ENCODE results near the gene CHRM4. TPM values are rescaled to one million over a fixed set of nuclear protein-coding genes. Genes with fewer than 3 reads are reported as not detected.
A peak's percentile ranks its signal among the peaks of the same experiment; 100 is the strongest.
"Not testable (repeated sequence)": the region's sequence is repeated elsewhere in the genome, so short reads cannot be mapped to it uniquely, and the experiment has no call there.

The CHRM4 gene
- total and polyA plus RNA-seq, 12 donors, result 0.03 to 0.32 (median 0.30) TPM; not detected in 9

DNA sequence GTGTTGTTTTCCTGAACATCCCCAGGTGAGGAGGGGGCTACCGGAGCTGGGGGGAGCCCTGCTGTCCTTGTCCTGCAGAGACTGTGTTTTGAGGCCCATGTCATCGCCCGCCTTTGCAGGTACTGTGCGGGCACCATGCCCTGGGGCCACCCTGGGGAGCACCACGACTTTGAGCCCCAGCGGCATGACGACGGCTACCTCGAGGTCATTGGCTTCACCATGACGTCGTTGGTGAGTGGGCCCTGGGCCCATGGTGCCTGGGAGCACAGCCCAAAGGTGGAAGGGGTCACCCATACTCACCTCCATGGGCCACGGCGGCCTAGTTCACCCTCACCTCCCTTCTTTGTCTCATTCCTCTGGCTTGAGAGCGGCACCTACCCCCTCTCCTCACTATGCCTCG lies 16.8 kb downstream of the CHRM4 start:
- 91 to 92% methylated on average over 15 of the region's 15 CpGs for WGBS, 2 donors
- TF ChIP-seq, protein P1, sequence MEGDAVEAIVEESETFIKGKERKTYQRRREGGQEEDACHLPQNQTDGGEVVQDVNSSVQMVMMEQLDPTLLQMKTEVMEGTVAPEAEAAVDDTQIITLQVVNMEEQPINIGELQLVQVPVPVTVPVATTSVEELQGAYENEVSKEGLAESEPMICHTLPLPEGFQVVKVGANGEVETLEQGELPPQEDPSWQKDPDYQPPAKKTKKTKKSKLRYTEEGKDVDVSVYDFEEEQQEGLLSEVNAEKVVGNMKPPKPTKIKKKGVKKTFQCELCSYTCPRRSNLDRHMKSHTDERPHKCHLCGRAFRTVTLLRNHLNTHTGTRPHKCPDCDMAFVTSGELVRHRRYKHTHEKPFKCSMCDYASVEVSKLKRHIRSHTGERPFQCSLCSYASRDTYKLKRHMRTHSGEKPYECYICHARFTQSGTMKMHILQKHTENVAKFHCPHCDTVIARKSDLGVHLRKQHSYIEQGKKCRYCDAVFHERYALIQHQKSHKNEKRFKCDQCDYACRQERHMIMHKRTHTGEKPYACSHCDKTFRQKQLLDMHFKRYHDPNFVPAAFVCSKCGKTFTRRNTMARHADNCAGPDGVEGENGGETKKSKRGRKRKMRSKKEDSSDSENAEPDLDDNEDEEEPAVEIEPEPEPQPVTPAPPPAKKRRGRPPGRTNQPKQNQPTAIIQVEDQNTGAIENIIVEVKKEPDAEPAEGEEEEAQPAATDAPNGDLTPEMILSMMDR (IDR thresholded peaks at IDR 0.05), result no peak
- Histone ChIP-seq H3K4me1 (peaks cover 0 to 11% (median 0%) of the 10 kb centered on the region in 9 donors), H3K4me3 (no peak overlapping the region), H3K36me3 (peaks cover 0 to 91% (median 50%) of the 10 kb centered on the region in 9 donors), H3K9me3 (no peaks in the 10 kb centered on the region), H3K27me3 (no peaks in the 10 kb centered on the region), H3K27ac (no peak overlapping the region)
- DNase-seq (peak in 1 of 2 donors; percentile 10), ATAC-seq (no peak)
- intact Hi-C loops (cut with DNase I), result no loop called here

DNA sequence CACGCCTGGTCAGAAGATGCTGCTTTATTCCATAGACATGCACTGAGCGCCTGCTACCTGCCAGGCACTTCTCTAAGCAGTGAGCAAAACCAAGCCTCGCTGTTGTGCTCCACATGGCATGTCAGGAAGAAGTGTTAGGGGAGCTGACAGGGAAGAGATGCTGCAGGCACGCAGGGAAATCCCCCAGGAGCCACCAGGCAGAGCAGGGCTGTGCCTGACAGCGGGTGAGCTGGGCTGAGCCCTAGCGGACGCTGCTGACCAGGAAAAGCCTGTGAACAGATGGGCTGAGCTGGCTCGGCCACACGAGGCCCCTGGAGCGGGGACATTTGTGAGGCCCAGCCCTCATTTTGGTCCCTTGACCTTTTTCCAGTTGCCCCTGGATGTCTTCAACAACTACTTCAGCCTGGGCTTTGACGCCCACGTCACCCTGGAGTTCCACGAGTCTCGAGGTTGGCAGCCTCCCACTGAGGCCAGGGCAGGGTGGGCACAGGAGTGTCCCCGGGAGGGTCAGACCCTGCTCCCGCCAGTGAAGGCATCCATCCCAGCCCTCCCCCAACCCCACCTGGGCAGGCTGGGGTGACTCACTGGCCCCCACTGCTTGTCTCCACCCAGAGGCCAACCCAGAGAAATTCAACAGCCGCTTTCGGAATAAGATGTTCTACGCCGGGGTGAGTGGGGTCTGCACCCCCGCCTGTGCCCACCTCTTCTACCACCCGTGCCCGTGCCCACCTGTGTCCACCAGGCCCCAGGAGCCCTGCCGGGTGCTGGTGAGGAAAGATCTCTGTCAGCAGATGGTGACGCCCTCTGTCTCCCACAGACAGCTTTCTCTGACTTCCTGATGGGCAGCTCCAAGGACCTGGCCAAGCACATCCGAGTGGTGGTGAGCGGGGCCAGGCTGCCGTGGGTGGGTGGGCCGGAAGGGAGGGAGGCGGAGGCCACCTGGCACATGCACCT lies 17.5 kb downstream of the CHRM4 start:
- no peak overlapping the region for H3K27ac ChIP-seq
- intact Hi-C loops (cut with DNase I), result no loop called here
- ATAC-seq, result no peak
- DNase-seq, result peak in 1 of 2 donors; percentile 8
- TF ChIP-seq, protein P1 (IDR thresholded peaks at IDR 0.05), result no peak
- peaks cover 0 to 99% (median 51%) of the 10 kb centered on the region in 9 donors for H3K36me3 ChIP-seq
- peaks cover 0 to 4% (median 0%) of the 10 kb centered on the region in 9 donors for H3K4me1 ChIP-seq
- WGBS, 2 donors, result 89% methylated on average over 30 of the region's 30 CpGs
- H3K9me3 ChIP-seq, result no peaks in the 10 kb centered on the region
- no peak overlapping the region for H3K4me3 ChIP-seq
- no peaks in the 10 kb centered on the region for H3K27me3 ChIP-seq

DNA sequence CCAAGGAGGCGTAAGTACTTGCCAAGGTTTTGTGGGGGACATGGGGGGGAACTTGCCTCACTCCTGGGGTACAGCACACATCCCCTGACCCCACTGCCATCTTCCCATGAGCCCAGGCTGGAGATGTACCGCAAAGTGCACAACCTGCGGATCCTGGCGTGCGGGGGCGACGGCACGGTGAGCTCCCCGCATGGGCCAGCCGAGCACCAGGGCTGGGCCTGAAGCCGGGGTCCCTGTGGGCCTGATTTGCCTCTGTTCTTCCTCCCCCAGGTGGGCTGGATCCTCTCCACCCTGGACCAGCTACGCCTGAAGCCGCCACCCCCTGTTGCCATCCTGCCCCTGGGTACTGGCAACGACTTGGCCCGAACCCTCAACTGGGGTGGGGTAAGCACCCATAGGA lies 19.1 kb downstream of the CHRM4 start:
- H3K27me3 ChIP-seq; H3K27ac ChIP-seq; H3K4me1 ChIP-seq; intact Hi-C loops (cut with DNase I); H3K9me3 ChIP-seq; H3K4me3 ChIP-seq; ATAC-seq: not testable (repeated sequence)
- 94% methylated on average over 15 of the region's 15 CpGs for WGBS, 2 donors
- DNase-seq, result peak in 1 of 2 donors; percentile 7
- peaks cover 4 to 100% (median 64%) of the 10 kb centered on the region in 9 donors for H3K36me3 ChIP-seq

DNA sequence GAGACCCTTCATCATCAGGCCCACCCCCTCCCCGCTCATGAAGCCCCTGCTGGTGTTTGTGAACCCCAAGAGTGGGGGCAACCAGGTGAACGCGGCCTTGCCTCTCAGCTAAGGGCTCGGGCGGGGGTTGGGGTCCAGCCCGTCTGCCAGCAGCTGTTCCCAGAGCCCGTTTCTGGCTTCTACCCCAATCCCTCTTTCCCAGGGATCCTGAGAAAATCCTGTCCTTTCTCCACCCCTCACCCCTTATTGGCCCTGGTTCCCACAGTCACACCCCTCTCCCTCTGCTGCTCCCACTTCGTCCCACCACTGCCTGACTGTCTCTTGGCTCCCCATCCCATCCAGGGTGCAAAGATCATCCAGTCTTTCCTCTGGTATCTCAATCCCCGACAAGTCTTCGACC lies 19.5 kb downstream of the CHRM4 start:
- no peak overlapping the region for H3K27ac ChIP-seq
- no peaks in the 10 kb centered on the region for H3K9me3 ChIP-seq
- TF ChIP-seq, protein P1 (IDR thresholded peaks at IDR 0.05), result no peak
- WGBS, 2 donors, result 81 to 87% methylated on average over 10 of the region's 10 CpGs
- ATAC-seq, result no peak
- H3K4me3 ChIP-seq, result no peak overlapping the region
- peaks cover 4 to 98% (median 64%) of the 10 kb centered on the region in 9 donors for H3K36me3 ChIP-seq
- no peaks in the 10 kb centered on the region for H3K27me3 ChIP-seq
- no peak for DNase-seq
- intact Hi-C loops (cut with DNase I), result no loop called here
- peaks cover 1 to 11% (median 10%) of the 10 kb centered on the region in 9 donors for H3K4me1 ChIP-seq

DNA sequence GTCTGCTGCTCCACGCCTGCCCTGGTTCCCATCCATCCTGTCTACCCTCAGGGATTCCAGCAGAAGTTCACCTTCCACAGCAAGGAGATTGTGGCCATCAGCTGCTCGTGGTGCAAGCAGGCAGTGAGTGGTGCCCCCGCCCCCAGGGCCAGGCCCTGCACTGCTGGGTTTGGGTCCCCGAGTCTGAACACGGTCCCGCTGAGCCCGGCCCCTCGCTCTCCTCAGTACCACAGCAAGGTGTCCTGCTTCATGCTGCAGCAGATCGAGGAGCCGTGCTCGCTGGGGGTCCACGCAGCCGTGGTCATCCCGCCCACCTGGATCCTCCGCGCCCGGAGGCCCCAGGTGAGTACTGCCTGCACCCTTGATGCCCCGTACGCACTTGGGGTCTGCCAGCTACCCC lies 20.3 kb downstream of the CHRM4 start:
- peak in 1 of 2 donors; percentile 11 for DNase-seq
- H3K9me3 ChIP-seq; intact Hi-C loops (cut with DNase I); H3K4me3 ChIP-seq; H3K27ac ChIP-seq; ATAC-seq; H3K27me3 ChIP-seq: not testable (repeated sequence)
- peaks cover 3 to 19% (median 15%) of the 10 kb centered on the region in 9 donors for H3K4me1 ChIP-seq
- H3K36me3 ChIP-seq, result peaks cover 4 to 98% (median 60%) of the 10 kb centered on the region in 9 donors
- WGBS, 2 donors, result 95 to 96% methylated on average over 19 of the region's 19 CpGs

Data from heart right ventricle (tissue), 16 donors.